IPS-20b (cell line): ENCODE measurements around the gene SMG9.

ENCODE experiments used
- H3K27ac ChIP-seq: one replicate; pipeline ENCODE4 v1.5.1; 2013; ENCODE audit warnings: low read length
- H3K27me3 ChIP-seq: 2 replicates; pipeline ENCODE4 v1.6.1; 2013; ENCODE audit warnings: mild to moderate bottlenecking, low read length, inconsistent platforms; ENCODE audit not compliant: insufficient read depth
- H3K36me3 ChIP-seq: 2 replicates; pipeline ENCODE4 v1.6.1; 2013; ENCODE audit warnings: low read depth, mild to moderate bottlenecking, inconsistent platforms, low read length, moderate library complexity; ENCODE audit not compliant: insufficient read depth
- H3K4me1 ChIP-seq: 2 replicates; pipeline ENCODE4 v1.6.1; 2013; ENCODE audit warnings: mild to moderate bottlenecking, control low read depth, inconsistent platforms, low read length, moderate library complexity; ENCODE audit not compliant: insufficient read depth
- H3K4me3 ChIP-seq: 2 replicates; pipeline ENCODE4 v1.5.1; 2013; ENCODE audit warnings: mild to moderate bottlenecking, low read length, inconsistent platforms
- H3K9ac ChIP-seq: 2 replicates; pipeline ENCODE4 v1.6.1; 2013; ENCODE audit warnings: low read depth, mild to moderate bottlenecking, inconsistent platforms, low read length, moderate library complexity
- H3K9me3 ChIP-seq: 2 replicates; pipeline ENCODE4 v1.6.1; 2013; ENCODE audit warnings: mild to moderate bottlenecking, low read depth, low read length, inconsistent platforms; ENCODE audit not compliant: insufficient read depth

The SMG9 gene

DNA sequence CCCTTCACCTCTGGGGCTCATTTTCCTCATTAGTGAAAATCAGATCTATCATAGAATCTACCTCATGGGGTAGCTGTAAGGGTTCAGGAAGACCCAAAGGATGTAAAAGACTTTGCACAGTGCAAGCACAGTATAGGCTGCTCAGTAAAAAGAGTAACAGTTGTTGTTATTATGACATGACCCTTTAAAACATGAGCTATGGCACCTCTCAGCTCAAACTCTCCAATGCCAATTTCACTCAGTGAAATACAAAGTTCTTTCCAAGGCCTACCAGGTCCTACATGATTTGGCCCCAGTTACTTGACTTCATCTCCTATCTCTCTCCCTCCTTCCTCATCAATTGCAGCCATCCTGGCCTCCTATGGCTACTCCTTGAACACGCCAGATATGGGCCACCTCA is 4.9 kb downstream of the SMG9 start:
- H3K9ac ChIP-seq: no peak overlapping the region
- peaks cover 5% of the 10 kb centered on the region; the same call in 1 of the 2 replicates for H3K4me1 ChIP-seq
- H3K27me3 ChIP-seq: no peaks in the 10 kb centered on the region
- no peak overlapping the region for H3K27ac ChIP-seq
- H3K9me3 ChIP-seq: no peaks in the 10 kb centered on the region
- no peak overlapping the region for H3K4me3 ChIP-seq
- H3K36me3 ChIP-seq: peaks cover 62% of the 10 kb centered on the region

DNA sequence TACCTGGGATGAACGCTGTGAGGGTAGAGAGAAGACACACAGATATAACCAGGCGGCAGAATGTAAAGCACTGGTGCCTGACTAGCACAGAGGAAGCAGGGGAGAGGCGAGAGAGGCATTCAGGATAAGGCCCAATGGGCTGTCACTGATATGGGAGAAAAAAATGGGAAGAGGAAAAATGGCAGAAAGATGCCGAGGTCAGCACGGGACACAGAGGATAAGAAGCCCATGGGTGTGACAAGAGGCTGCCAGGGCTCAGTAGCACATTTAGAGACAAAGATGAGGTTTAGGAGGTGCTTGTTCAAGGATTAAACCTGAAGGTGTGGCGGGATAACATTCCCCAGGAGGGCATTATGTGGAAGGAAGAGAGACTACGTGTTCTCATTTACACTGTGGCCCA is 5.6 kb downstream of the SMG9 start:
- Histone ChIP-seq H3K36me3 (peaks cover 70% of the 10 kb centered on the region), H3K9ac (no peak overlapping the region), H3K4me3 (no peak overlapping the region), H3K9me3 (no peaks in the 10 kb centered on the region), H3K4me1 (peaks cover 5% of the 10 kb centered on the region; the same call in 1 of the 2 replicates), H3K27me3 (no peaks in the 10 kb centered on the region), H3K27ac (no peak overlapping the region)

DNA sequence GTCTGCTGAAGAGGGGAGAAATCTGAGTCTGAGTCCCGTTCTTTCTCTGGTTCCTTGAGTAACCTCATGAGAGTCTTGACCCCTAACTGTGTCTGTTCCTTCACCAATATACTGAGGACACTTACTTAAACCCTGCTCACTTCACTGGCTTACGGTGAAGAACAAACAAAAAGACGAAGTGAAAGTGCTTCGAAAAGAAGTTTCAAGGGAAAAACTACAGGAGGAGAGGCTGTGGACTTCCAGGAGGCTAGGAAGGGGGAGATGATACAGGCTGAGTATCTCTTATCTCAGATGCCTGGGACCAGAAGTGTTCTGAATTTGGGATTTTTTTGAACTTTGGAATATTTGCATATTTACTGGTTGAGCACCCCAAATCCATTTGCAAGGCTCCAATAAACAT is 6.1 kb downstream of the SMG9 start:
- no peak overlapping the region for H3K9ac ChIP-seq
- no peaks in the 10 kb centered on the region for H3K27me3 ChIP-seq
- H3K4me1 ChIP-seq: peaks cover 5% of the 10 kb centered on the region; the same call in 1 of the 2 replicates
- peaks cover 74% of the 10 kb centered on the region for H3K36me3 ChIP-seq
- no peak overlapping the region for H3K27ac ChIP-seq
- H3K9me3 ChIP-seq: no peaks in the 10 kb centered on the region
- no peak overlapping the region for H3K4me3 ChIP-seq

DNA sequence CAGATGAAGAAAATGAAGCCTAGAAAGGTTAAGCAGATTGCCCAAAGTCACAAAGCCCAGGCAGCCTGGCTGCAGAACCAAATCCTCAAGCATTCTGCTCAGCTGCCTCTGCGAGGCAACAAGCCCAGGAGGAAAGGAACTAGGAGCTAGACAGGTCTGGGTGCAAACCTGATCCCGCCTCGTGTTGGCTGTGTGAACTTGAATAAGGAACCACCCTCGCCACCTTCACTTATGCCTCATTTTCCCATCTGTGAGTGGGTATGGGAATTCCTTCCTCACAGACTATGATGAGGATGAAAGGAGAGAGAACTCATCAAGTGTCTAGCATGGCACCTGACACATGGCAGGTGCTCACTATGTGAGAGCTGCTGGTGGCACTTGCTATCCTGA is 6.6 kb downstream of the SMG9 start:
- Histone ChIP-seq H3K27ac (no peak overlapping the region), H3K9ac (no peak overlapping the region)

DNA sequence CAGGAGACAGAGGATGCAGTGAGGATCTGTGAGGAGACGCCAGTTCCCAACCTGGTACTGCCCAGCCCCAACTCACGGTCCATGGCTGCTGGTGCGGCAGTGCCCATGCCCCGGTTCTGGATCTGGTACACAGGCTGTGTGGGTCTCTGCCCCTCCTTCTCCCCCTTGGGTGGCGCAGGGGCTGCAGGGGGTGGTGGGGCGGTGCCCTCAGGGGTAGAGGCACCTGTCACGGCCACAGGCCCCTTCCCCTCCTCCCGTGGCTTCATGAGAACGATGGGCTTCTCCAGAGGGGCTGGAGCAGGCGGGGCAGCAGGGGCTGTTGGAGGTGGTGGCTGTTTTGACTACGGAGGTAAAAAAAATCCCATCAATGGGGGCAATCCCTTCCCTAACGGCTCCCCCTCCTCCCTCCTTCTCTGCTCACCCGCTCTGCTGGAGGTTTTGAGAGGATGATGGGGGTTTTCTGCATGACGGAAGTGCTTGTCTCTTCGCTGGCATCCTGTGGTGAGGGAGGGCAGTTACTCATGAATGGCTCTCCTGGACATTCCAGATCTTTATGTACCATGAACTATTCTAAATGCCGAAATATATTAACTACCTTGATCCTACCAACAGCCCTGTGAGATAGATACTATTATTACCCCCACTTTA is 7.1 kb downstream of the SMG9 start:
- Histone ChIP-seq H3K27me3 (no peaks in the 10 kb centered on the region), H3K9ac (no peak overlapping the region), H3K4me3 (no peak overlapping the region), H3K36me3 (peaks cover 85% of the 10 kb centered on the region), H3K27ac (no peak overlapping the region), H3K4me1 (no peaks in the 10 kb centered on the region), H3K9me3 (no peaks in the 10 kb centered on the region)

More for the DNA sequence above, 6.6 kb downstream of the SMG9 start:
- H3K36me3 ChIP-seq: peaks cover 79% of the 10 kb centered on the region
- no peak overlapping the region for H3K4me3 ChIP-seq
- H3K27me3 ChIP-seq: no peaks in the 10 kb centered on the region
- 0 out of 2 replicates have a peak, but pooled peaks cover 4% of the 10 kb centered on the region for H3K4me1 ChIP-seq
- H3K9me3 ChIP-seq: no peaks in the 10 kb centered on the region

DNA sequence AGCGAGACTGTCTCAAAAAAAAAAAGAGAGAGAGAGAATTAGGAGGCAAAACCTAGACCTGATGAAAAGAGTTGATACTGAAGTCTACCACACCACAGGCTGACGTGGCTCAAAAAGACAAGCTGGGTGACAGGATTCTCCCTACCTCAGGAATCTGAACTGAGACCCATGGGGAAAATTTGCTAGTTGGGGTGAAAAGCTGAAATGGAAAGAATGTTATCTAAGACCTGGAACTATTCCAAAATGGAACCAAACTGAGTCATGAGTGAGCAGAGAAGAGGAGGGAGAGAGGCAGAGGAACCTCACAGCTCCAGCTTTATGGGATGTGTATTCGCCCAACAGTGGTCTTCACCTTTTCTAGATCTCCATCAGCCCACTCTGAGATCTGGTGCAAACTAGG is 11.7 kb downstream of the SMG9 start:
- H3K36me3 ChIP-seq: peaks cover 91% of the 10 kb centered on the region
- no peaks in the 10 kb centered on the region for H3K4me1 ChIP-seq
- H3K9ac ChIP-seq: no peak overlapping the region
- no peak overlapping the region for H3K4me3 ChIP-seq
- H3K9me3 ChIP-seq: no peaks in the 10 kb centered on the region
- no peaks in the 10 kb centered on the region for H3K27me3 ChIP-seq
- H3K27ac ChIP-seq: no peak overlapping the region

DNA sequence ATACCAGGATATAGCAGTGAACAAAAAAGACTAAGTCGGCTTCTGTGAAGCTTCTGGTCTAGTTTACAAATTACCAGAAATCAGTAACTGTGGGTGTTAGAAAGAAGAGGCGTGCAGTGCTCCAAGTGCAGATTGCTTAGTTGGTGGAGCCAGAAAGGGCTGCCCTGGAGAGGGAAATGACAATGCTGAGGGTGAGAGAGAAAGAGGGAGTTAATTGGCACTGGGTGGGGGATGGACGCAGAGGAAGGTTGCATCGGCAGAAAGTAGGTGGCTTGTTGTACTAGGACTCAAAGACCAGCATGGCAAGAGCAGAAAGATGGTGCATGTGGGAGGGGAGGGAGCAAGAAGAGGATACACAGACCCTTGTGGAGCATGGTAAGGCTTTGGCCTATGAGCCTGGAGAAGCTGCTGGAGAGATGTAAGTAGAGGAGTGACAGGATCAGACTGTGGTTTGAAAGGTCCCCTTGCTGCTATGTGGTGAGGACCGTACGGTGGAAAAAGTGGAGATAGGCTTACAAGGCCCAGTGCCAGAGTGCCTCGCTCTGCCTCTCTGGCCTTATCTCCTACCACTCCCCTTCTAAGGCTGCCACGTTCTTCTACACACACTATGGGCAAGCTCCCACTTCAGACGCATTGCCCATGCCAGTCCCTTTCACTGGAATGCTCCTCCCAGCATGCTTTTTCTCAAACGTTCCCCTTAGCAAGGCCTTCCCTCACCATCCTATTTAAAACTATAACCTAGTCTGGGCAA is 13.5 kb downstream of the SMG9 start:
- H3K4me1 ChIP-seq: no peaks in the 10 kb centered on the region
- peaks cover 88% of the 10 kb centered on the region for H3K36me3 ChIP-seq
- H3K9me3 ChIP-seq: no peaks in the 10 kb centered on the region
- no peak overlapping the region for H3K4me3 ChIP-seq
- H3K27ac ChIP-seq: no peak overlapping the region
- H3K9ac ChIP-seq: no peak overlapping the region
- H3K27me3 ChIP-seq: no peaks in the 10 kb centered on the region

DNA sequence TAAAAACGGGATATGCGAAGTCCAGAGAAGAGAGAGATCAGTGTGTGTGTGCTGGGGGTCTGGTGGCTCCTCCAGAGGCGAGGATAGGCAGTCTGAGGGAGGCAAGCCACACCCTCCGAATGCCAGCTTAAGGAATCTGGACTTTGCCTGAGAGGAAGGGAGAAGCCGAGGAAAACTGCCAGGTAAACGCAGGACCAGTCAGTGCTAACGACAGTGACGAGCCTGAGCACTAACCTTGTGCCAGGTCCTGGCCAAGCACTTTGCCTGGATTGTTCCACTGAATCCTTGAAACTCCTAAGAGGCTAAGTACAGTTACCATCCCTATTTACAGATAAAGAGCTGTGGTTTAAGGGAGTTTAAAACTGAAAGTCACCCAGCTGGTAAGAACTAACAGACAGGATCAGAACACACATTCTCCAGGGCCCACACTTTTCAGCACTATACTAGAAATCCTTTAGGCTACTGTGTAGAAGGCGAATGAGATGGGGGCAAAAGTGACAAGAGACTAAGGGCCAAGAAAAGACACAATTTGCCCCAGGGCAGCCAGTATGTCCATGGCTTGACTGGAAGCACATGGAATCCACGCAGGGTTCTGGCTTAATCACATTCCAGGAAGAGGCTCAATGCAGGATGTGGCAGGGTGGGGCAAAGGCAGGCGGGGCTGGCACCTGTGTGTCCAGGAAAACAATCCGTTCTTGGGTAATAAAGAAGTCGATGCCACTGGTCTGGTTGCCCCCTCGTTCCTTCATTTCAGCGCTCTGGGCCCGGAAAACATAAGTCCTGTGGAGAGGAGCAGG is 15.1 kb downstream of the SMG9 start:
- Histone ChIP-seq H3K9ac (no peak overlapping the region), H3K4me3 (no peak overlapping the region), H3K27me3 (no peaks in the 10 kb centered on the region), H3K4me1 (no peaks in the 10 kb centered on the region), H3K9me3 (no peaks in the 10 kb centered on the region), H3K36me3 (peaks cover 90% of the 10 kb centered on the region), H3K27ac (no peak overlapping the region)

DNA sequence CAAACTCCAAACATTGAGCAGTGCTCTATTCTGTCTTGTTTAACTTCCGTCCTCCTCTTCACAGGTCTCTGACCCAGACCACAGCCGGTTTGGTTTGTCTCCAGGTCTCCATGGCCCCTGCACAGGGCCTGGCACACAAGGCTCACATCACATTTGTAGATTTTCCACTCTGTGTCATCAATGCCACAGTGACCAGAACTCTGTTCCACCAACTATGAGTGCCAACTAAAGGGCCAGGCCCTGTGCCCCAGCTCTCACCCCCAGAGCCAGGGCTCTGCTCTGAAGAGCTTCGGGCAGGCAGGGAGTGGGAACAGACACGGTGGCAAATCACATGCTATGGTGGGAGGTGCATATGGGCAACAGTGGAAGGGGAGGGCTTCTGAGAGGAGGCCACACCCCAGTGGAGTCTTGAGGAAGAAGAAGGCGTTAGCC is 16.0 kb downstream of the SMG9 start:
- Histone ChIP-seq H3K27me3 (no peaks in the 10 kb centered on the region), H3K27ac (no peak overlapping the region), H3K36me3 (peaks cover 90% of the 10 kb centered on the region), H3K4me3 (no peak overlapping the region), H3K4me1 (no peaks in the 10 kb centered on the region), H3K9ac (no peak overlapping the region), H3K9me3 (no peaks in the 10 kb centered on the region)

DNA sequence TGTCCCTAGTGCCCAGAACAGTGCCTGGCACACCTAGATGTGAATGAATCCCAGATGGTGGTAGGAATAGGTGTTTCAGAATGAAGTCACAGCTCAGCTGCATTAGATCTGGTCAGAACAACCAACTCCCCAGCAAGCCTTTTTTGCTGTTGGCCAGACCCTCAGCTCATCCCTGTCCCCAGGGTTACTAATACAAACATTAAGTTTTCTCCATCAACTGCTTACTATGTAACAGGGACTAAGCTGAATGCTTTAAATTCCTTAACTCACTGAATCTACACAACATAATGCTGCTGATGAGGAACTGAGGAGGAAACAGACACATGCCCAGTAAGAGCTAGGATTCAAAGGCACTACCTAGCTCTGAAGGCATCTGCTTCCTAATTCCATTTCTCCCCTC is 18.8 kb downstream of the SMG9 start:
- Histone ChIP-seq H3K4me3 (no peak overlapping the region), H3K9ac (no peak overlapping the region), H3K9me3 (no peaks in the 10 kb centered on the region), H3K36me3 (peaks cover 92% of the 10 kb centered on the region), H3K4me1 (no peaks in the 10 kb centered on the region), H3K27ac (no peak overlapping the region), H3K27me3 (no peaks in the 10 kb centered on the region)

DNA sequence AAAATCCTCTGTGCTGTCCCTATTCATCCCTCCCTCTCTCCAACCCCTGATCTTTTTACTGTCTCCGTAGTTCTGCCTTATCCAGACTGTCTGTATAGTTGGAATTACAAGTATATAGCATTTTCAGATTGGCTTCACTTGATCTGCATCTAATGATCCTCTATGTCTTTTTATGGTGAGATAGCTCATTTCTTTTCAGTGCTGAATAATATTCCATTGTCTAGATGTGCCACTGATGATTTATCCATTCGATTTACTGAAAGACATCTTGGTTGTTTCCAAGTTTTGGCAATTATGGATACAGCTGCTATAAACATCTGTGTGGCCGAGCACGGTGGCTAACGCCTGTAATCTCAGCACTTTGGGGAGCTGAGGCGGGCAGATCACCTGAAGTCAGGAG is 19.7 kb downstream of the SMG9 start:
- H3K27ac ChIP-seq: no peak overlapping the region
- H3K4me3 ChIP-seq: no peak overlapping the region
- H3K27me3 ChIP-seq: no peaks in the 10 kb centered on the region
- no peaks in the 10 kb centered on the region for H3K9me3 ChIP-seq
- no peaks in the 10 kb centered on the region for H3K4me1 ChIP-seq
- H3K36me3 ChIP-seq: peaks cover 87% of the 10 kb centered on the region
- no peak overlapping the region for H3K9ac ChIP-seq
